NCI-H2107 (cell line): ENCODE results near the gene L3MBTL4.
A peak's percentile ranks its signal among the peaks of the same experiment; 100 is the strongest.
"Not testable (repeated sequence)": the region's sequence is repeated elsewhere in the genome, so short reads cannot be mapped to it uniquely, and the experiment has no call there.

Experiments
- DNase-seq: peaks from one replicate; lab custom pipeline; 2025; lab: John Stamatoyannopoulos, UW

L3MBTL4 gene

DNA sequence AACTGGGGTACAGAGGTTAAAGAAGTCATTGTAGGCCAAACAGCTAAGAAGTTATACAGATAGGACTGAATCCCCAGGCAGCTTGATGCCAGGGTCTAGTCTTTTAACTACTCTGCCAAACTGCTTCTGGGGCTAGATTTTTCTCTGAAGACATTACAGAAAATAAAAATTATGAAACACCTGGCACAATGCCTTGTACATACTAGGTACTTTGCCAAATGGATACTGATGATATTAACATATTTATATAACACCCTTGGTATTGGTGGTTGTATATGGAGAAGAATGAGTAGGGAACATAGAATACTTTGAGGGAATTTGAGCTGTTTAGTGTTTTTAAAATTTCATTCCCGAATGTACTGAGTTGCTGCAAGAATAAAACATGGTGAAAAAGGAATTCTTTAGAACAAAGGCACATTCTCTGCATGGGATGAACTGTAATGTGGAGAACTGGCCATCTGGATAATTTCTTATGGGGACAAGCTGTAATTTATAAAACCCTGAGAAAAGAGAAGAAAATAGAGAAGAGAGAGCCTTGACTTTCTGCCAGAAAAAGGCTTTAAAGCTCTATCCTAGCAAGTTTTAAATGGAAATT lies 308.5 kb downstream of the L3MBTL4 start:
- DNase-seq, result no peak

DNA sequence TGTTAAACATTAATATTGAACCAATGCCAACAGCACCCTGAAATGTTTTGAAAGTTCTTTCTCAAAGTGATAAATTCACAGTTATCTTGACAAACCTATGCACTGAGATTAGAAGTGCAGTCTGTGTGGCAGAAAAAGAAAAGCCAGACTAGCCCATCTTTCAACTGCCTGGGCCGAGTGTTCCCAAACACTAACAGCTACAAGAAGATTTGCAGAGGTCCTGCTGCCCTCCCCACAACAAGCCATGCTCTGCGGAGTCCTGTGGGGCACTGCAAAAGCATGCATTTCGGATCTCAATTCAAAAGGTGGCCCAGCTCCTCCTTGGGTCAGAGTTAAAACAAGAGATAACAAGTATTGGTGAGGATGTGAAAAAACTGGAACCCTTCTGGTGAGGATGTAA lies 311.0 kb downstream of the L3MBTL4 start:
- no peak for DNase-seq

GRCh38 chr18:6096730-6097129 lies 318.0 kb downstream of the L3MBTL4 start:
- DNase-seq, result no peak

GRCh38 chr18:6088432-6088831 lies 326.3 kb downstream of the L3MBTL4 start:
- no peak for DNase-seq

DNA sequence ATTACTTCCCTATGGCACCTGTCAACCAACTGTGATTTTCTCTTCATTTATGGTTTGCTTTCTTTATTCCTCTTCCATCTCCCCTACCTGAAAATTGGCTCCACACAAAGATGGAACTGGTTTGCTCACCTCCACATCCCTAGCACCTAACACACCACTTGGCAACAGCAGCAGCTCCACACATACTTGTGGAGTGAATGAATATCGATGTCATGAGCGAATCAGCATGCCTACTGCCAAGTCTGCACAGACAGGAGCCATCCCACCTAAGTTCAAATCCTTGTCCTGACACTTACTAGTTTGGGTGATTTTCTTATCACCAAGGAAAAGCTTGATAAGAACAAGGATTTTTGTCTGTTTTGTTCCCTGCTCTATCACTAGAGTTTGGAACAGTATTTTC lies 328.0 kb downstream of the L3MBTL4 start:
- no peak for DNase-seq

DNA sequence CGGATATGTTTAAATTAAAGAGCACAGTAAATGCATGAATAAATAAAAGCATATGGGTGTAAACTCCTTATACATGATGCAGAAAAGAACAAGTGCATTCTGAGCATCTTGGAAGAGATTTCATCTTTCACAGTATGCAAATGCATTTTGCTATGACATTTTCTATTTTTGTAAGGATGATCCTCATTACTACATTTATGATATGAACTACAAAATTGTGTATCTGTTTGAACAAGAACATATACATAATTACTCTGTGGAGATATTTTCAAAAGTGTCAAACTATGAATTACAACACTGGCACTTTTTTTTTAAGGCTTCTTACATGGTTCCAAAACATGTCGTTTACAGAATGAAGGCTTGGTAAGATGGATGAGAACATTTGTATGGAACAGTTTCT lies 335.3 kb downstream of the L3MBTL4 start:
- DNase-seq, result no peak

- DNase-seq, result no peak
Observed at GRCh38 chr18:6078877-6079276, 335.8 kb downstream of the L3MBTL4 start.

- DNase-seq, result not testable (repeated sequence)
Observed at GRCh38 chr18:6072423-6072822, 342.3 kb downstream of the L3MBTL4 start.

- no peak for DNase-seq
Observed at GRCh38 chr18:6069539-6069938, 345.2 kb downstream of the L3MBTL4 start.

- no peak for DNase-seq
Observed at GRCh38 chr18:6069103-6069502, 345.6 kb downstream of the L3MBTL4 start.

- no peak for DNase-seq
Observed at GRCh38 chr18:6060149-6060548, 354.6 kb downstream of the L3MBTL4 start.

DNA sequence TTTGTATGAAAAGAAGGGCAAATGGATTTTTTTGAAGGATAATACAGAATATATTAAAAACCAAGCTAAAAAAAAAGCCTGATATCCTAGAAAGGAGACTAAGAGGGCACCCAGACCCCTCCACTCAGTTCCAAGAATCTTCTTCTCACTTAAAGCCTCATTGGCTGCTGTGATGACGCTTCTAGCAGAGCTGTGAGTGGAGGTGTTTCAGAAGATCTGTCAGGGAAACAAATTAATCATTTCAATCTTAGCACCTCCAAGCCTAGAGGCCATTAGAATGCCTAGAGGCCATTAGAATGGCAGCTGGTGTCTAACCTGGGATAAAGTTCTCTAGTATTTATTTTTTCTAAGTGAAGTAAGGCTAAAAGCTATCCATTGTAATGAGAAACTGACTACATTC lies 355.2 kb downstream of the L3MBTL4 start:
- no peak for DNase-seq

DNA sequence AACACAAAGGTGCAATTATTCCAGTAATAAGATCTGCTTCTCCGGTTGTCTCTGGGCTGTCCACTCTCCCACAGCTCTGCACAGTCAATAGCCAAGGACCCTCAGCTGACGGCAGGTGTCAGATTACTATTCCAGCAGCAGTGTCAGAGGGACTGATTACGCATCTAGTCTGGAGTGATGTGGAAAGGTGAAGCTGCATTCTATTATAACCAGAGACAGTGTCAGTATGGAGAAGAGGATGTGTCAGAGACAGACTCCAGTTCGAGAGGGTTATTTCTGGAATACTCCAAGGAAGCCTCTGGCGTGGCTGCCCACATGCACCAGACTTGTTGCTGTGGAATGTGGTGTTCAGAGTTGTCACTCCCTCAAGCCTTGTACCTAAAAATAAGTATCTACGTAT lies 355.8 kb downstream of the L3MBTL4 start:
- peak; percentile 55 for DNase-seq

DNA sequence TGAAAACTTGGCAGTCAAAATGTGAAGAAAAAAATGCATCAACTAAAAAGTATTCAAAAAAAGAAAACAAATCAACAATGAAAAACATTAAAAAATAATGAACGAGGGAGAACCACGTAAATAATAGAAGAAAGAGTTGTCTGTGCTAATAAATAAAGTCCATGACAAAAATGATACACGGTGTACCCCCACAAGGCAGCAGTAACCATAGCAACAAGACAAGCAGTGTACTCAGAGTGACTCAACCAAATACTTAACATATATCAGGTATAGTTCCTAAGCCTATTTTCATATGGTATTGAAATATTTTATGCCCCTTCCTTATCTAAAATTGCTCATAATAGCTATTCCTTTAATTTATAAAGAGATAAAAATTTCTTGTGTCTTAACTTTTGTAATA lies 357.1 kb downstream of the L3MBTL4 start:
- no peak for DNase-seq

- no peak for DNase-seq
Observed at GRCh38 chr18:6056171-6056910, 358.4 kb downstream of the L3MBTL4 start.

DNA sequence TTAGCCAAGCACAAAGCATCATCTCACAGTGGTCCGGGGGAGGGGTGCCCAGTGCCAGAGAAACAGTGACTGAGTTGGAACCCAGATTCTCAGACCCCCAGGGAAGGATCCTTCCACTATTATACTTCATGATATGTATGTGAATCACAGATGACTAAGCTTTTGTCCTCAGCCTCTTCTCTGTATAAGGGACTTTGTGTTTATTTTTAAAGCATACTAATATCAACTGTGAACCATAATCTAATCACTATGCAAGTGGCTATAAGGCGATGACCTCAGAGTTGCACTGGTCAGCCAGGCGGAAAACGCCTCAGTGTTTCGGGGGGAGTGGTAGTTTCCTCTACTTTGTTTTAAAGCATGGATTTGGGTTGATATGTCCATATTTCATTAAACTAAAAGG lies 359.0 kb downstream of the L3MBTL4 start:
- DNase-seq, result no peak

- DNase-seq, result no peak
Observed at GRCh38 chr18:6054256-6054842, 360.4 kb downstream of the L3MBTL4 start.

DNA sequence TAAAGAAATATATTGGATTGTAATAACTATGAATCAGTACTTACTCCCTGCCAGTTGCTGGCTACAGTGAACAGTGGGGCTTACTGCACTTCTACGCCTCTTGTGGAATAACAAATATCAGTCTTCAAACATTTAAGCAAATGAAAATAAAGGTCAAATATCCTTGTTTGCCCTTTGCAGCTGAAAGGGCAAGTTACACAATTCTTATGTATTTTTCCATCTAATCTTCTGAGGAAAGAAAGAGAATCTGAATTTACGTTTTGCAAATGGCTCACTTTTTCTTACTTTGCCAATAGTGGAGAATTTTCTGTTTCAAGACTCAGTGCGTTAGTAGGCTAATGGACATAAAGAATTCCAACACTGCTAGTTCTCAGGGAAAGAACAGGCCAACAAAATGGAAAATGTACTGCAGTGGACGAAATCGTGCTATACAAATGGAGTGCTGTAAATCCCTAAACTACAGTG lies 362.2 kb downstream of the L3MBTL4 start:
- DNase-seq, result no peak

GRCh38 chr18:6047596-6047995 lies 367.1 kb downstream of the L3MBTL4 start:
- not testable (repeated sequence) for DNase-seq

DNA sequence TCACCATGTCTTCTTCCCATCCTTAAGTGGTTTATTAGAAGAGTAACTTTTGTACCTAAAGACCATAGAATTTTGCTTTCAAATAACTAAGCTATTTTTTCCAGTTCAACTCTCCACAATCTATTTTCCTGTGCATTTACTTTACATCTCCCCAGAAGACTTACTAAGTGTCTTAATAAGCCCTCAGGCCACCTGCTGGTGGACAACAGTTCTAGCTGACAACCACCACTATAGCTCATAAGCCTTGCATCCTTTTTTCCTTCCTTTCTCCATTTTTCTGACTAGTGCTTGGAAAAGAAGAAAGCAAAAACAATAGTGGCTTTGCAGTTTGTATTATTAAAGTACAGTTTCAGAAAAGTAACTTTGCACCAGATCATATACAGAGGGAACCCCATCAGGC lies 369.9 kb downstream of the L3MBTL4 start:
- no peak for DNase-seq

DNA sequence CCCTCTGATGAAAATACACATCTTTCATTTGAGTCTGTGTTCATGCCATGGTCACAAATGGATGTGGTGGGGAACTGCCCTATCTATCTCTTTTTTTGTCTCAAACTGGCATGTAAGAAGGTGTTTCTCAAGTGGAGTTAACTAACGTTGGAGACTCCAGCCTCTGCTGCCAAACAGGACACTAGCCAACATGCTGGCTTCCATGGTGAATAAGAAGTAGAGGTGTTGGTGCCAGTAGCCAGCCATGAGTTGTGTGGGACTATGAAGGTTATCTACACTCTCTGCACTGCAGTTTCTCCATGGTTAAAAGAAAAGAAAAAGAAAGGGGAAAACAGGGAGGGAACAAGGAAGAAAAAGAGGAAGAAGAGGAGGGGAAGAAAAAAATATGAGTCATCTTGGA lies 370.4 kb downstream of the L3MBTL4 start:
- DNase-seq, result no peak

- DNase-seq, result no peak
Observed at GRCh38 chr18:6039055-6039454, 375.7 kb downstream of the L3MBTL4 start.

DNA sequence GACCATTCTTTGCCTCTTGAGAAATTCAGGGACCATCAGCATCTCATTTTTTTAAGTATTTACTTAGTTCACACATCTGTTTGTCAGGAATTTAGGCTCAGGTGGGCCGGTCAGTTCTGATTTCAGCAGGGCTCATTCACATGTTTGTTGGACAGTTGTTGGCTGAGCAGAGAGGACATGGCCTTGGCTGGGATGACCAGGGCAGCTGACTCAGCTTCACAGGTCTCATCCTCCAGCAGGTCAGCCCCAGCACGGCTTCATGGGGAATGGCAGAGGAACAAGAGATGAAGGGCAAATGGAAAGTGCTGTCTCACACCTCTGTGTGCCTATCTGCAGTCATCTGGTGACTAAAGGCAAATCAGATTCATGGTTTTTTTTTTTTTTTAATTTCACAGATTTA lies 383.3 kb downstream of the L3MBTL4 start:
- no peak for DNase-seq
